Measurements from ENCODE around the gene UNC13C.

DNA sequence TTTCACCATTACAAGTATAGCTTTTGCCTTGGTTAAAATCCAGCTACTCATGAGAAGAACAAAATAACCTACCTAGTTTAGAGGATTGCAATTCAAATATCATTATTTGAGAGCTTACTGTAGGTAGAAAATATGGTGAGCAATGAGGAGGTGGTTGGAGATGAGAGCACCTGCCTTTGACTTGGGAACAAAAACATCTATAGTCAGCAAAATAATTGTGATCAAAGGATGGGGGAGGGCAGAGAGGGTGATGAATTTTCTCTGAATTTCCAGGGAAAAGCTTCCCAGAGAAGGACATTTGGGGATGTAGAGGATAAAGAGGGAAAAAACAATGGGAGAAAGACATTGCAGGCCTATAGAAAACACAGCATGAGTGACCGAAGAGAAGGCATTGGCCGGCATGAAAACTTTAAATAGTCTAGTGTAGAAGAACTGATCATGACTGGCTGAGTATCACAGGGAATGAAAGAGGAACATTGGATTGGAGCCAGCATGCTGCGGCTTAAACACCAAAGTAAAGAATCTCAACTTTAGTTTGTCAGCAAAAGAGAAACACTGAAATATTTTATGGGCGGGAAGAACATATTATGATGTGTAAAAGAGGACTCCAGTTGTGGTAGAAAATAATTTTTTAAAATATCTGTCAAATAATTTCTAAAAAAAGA lies 581.3 kb downstream of the UNC13C start:
- TF ChIP-seq, protein P1, sequence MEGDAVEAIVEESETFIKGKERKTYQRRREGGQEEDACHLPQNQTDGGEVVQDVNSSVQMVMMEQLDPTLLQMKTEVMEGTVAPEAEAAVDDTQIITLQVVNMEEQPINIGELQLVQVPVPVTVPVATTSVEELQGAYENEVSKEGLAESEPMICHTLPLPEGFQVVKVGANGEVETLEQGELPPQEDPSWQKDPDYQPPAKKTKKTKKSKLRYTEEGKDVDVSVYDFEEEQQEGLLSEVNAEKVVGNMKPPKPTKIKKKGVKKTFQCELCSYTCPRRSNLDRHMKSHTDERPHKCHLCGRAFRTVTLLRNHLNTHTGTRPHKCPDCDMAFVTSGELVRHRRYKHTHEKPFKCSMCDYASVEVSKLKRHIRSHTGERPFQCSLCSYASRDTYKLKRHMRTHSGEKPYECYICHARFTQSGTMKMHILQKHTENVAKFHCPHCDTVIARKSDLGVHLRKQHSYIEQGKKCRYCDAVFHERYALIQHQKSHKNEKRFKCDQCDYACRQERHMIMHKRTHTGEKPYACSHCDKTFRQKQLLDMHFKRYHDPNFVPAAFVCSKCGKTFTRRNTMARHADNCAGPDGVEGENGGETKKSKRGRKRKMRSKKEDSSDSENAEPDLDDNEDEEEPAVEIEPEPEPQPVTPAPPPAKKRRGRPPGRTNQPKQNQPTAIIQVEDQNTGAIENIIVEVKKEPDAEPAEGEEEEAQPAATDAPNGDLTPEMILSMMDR (conservative IDR thresholded peaks at IDR 0.05; ENCODE audit: low read length) = no peak
- TF ChIP-seq EZH2phosphoT487 (IDR thresholded peaks at IDR 0.05; ENCODE audit: borderline replicate concordance, low read depth, low read length) = no peak

Data from OCI-LY7 (cell line).